K562 (cell line): ENCODE results near the gene ENOX2. TPM values are rescaled to one million over a fixed set of nuclear protein-coding genes. Genes with fewer than 3 reads are reported as not detected.

Experiments used
- ARID1B ChIP-seq: fragments of 450-650 bp; IDR thresholded peaks from 2 replicates; pipeline ENCODE4 v1.6.1; 2016; ENCODE audit warnings: antibody characterized with exemption, mild to moderate bottlenecking, inconsistent platforms
- ASH1L ChIP-seq: fragments of 450-650 bp; IDR thresholded peaks from 2 replicates; pipeline ENCODE4 v1.6.1; 2018; ENCODE audit warnings: borderline replicate concordance, mild to moderate bottlenecking, low read depth; ENCODE audit not compliant: partially characterized antibody
- ATF1 ChIP-seq, 2 experiments: fragments of 450-650 bp in 1 of 2; IDR thresholded peaks; 2 replicates each; pipeline ENCODE4 v1.6.1; 2016; ENCODE audit warnings: missing compliant biosample characterization in 1 of 2, missing genetic modification characterization in 1 of 2
- COPS2 ChIP-seq: fragments of 450-650 bp; conservative IDR thresholded peaks from 2 replicates; pipeline ENCODE4 v1.6.1; 2016; ENCODE audit warnings: mild to moderate bottlenecking, moderate library complexity
- E2F1 ChIP-seq: sonication (generic); formaldehyde crosslinking; IDR thresholded peaks from 2 replicates; pipeline ENCODE4 v1.8.1; 2023; ENCODE audit warnings: mild to moderate bottlenecking, missing genetic modification reagents, moderate library complexity
- FIP1L1 ChIP-seq: fragments of 200-400 bp; formaldehyde crosslinking; IDR thresholded peaks from 2 replicates; pipeline ENCODE4 v1.6.1; 2018; ENCODE audit warnings: mild to moderate bottlenecking, low read depth, low read length; ENCODE audit not compliant: poor library complexity, severe bottlenecking
- FOSL1 ChIP-seq: fragments of 200-800 bp; sonication (Bioruptor generic); conservative IDR thresholded peaks from 2 replicates; pipeline ENCODE4 v1.6.1; 2016; ENCODE audit warnings: missing genetic modification characterization, missing compliant biosample characterization
- KDM2B ChIP-seq: fragments of 250-450 bp; sonication (Bioruptor Pico); IDR thresholded peaks from 2 replicates; pipeline ENCODE4 v1.8.0; 2021; ENCODE audit warnings: mild to moderate bottlenecking, moderate library complexity
- MAFK ChIP-seq: IDR thresholded peaks from 2 replicates; pipeline ENCODE4 v1.6.1; 2011; ENCODE audit warnings: low read length, improper control_type of control experiment
- MLLT1 ChIP-seq, 2 experiments: fragments of 450-650 bp; IDR thresholded peaks; 2 replicates each; pipeline ENCODE4 v1.6.1; 2016
- NCOA1 ChIP-seq: fragments of 450-650 bp; IDR thresholded peaks from 2 replicates; pipeline ENCODE4 v1.6.1; 2016; ENCODE audit warnings: low read depth
- NRF1 ChIP-seq, 2 experiments: fragments of 450-650 bp; IDR thresholded peaks in 1 of 2; conservative IDR thresholded peaks in 1 of 2; 2 replicates each; pipeline ENCODE4 v1.6.1; 2014; ENCODE audit warnings: mild to moderate bottlenecking in 2 of 2
- PHF8 ChIP-seq: fragments of 200-600 bp; sonication (generic); IDR thresholded peaks from 2 replicates; pipeline ENCODE4 v1.6.1; 2012; ENCODE audit warnings: mixed run types, mild to moderate bottlenecking, inconsistent platforms, low read length, moderate library complexity, borderline replicate concordance
- TAL1 ChIP-seq: fragments of 450-650 bp; IDR thresholded peaks from 2 replicates; pipeline ENCODE4 v1.6.1; 2016; ENCODE audit warnings: mild to moderate bottlenecking
- TBL1XR1 ChIP-seq, 2 experiments: IDR thresholded peaks; 2 replicates each; pipeline ENCODE4 v1.6.1; 2012; ENCODE audit warnings: improper control_type of control experiment in 2 of 2, low read length in 2 of 2, mild to moderate bottlenecking in 1 of 2
- TCFL5 ChIP-seq: fragments of 250-450 bp; sonication (Bioruptor Pico); conservative IDR thresholded peaks from 2 replicates; pipeline ENCODE4 v1.6.1; 2021; ENCODE audit warnings: mild to moderate bottlenecking, moderate library complexity, matching md5 sums
- ZNF589 ChIP-seq: fragments of 200-800 bp; sonication (Bioruptor generic); IDR thresholded peaks from 2 replicates; pipeline ENCODE4 v1.6.1; 2016; ENCODE audit warnings: low read depth, missing genetic modification characterization, missing compliant biosample characterization
- ZNF668 ChIP-seq: fragments of 250-450 bp; sonication (Bioruptor Pico); IDR thresholded peaks from 2 replicates; pipeline ENCODE4 v1.8.0; 2022; ENCODE audit warnings: mild to moderate bottlenecking, inconsistent platforms
- polyA plus RNA-seq, 8 experiments: library from polyadenylated mRNA; depleted of rRNA in 4 of 8; stranded (reverse) in 5 of 8; unstranded in 3 of 8; fragments of >200 nt; fragmentation: Nextera tagmentation in 2 of 8; fragmentation: Illumina TruSeq in 1 of 8; extraction: Ambion mirVana in 2 of 8; extraction: Trizol in 1 of 8; gene quantifications; 2 replicates each; pipeline versions ENCODE4 v1.2.1 to v1.2.3, GENCODE V29; 2011 to 2014; ENCODE audit warnings: inconsistent platforms in 1 of 8, missing spikeins in 1 of 8
- total RNA-seq, 7 experiments: library from RNA; depleted of rRNA in 6 of 7; stranded (reverse); fragments of >200 nt in 6 of 7; fragmentation: Illumina TruSeq in 2 of 7; extraction: Trizol in 2 of 7; gene quantifications; 2 replicates each; pipeline versions ENCODE4 v1.2.1 to v1.2.3, GENCODE V29; 2011 to 2021; ENCODE audit warnings: low replicate concordance in 1 of 7
- TF ChIP-seq, protein P1 (sequence below): fragments of 450-650 bp; conservative IDR thresholded peaks from 2 replicates; pipeline ENCODE4 v1.6.1; 2016; ENCODE audit warnings: missing genetic modification characterization, low read depth, mild to moderate bottlenecking, control low read depth, missing compliant biosample characterization
- TF ChIP-seq, protein P2 (sequence below): fragments of 450-650 bp; IDR thresholded peaks from 2 replicates; pipeline ENCODE4 v1.6.1; 2018; ENCODE audit not compliant: partially characterized antibody

The ENOX2 gene
- total and polyA plus RNA-seq, 9 of the 15 experiments (the other 6 are each of a cell fraction or from before 2014, with no cell fraction given), result 6.1 to 24.0 (median 13.8) TPM

- TF ChIP-seq, protein P1, sequence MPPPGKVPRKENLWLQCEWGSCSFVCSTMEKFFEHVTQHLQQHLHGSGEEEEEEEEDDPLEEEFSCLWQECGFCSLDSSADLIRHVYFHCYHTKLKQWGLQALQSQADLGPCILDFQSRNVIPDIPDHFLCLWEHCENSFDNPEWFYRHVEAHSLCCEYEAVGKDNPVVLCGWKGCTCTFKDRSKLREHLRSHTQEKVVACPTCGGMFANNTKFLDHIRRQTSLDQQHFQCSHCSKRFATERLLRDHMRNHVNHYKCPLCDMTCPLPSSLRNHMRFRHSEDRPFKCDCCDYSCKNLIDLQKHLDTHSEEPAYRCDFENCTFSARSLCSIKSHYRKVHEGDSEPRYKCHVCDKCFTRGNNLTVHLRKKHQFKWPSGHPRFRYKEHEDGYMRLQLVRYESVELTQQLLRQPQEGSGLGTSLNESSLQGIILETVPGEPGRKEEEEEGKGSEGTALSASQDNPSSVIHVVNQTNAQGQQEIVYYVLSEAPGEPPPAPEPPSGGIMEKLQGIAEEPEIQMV (tag), result no peak
- TF ChIP-seq MAFK (no peak), E2F1 (CRISPR knock-in tag) (no peak), TAL1 (no peak), TCFL5 (CRISPR knock-in tag) (no peak), ASH1L (peak; percentile 58), FIP1L1 (peak; percentile 54), MLLT1 (IDR thresholded peaks at IDR 0.05) (peak in 1 of 2 experiments; percentile 40; a peak in 1 of 4 replicates), FOSL1 (tag) (no peak), KDM2B (CRISPR knock-in tag) (no peak), ARID1B (0 out of 2 replicates have a peak, but pooled peaks have one; percentile 9), COPS2 (no peak), PHF8 (peak; percentile 99), TBL1XR1 (IDR thresholded peaks at IDR 0.05; ENCODE audit: low read length in 2 of 2) (peak in 1 of 2 experiments; percentile 14; a peak in 1 of 4 replicates), ZNF668 (no peak), NCOA1 (no peak), ZNF589 (no peak), NRF1 (conservative IDR thresholded peaks at IDR 0.05 in 1 of 2, IDR thresholded peaks at IDR 0.05 in 1 of 2) (peak; percentile 50 to 61), ATF1 (CRISPR knock-in tag; IDR thresholded peaks at IDR 0.05) (no peak), ATF1 (tag; IDR thresholded peaks at IDR 0.05) (peak; percentile 84)
- TF ChIP-seq, protein P2, sequence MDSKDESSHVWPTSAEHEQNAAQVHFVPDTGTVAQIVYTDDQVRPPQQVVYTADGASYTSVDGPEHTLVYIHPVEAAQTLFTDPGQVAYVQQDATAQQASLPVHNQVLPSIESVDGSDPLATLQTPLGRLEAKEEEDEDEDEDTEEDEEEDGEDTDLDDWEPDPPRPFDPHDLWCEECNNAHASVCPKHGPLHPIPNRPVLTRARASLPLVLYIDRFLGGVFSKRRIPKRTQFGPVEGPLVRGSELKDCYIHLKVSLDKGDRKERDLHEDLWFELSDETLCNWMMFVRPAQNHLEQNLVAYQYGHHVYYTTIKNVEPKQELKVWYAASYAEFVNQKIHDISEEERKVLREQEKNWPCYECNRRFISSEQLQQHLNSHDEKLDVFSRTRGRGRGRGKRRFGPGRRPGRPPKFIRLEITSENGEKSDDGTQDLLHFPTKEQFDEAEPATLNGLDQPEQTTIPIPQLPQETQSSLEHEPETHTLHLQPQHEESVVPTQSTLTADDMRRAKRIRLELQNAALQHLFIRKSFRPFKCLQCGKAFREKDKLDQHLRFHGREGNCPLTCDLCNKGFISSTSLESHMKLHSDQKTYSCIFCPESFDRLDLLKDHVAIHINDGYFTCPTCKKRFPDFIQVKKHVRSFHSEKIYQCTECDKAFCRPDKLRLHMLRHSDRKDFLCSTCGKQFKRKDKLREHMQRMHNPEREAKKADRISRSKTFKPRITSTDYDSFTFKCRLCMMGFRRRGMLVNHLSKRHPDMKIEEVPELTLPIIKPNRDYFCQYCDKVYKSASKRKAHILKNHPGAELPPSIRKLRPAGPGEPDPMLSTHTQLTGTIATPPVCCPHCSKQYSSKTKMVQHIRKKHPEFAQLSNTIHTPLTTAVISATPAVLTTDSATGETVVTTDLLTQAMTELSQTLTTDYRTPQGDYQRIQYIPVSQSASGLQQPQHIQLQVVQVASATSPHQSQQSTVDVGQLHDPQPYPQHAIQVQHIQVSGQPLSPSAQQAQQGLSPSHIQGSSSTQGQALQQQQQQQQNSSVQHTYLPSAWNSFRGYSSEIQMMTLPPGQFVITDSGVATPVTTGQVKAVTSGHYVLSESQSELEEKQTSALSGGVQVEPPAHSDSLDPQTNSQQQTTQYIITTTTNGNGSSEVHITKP, result peak; percentile 7
These were observed at the start of gene ENOX2 (continued) for GRCh38 chrX:130902783-130903613.
